ENCODE results near the gene PSIP1.

- no peak for TF ChIP-seq CTCF (IDR thresholded peaks at IDR 0.05; ENCODE audit: low read depth, low read length)
- TF ChIP-seq POLR2A (IDR thresholded peaks at IDR 0.05; ENCODE audit: extremely low read depth, insufficient read length): no peak
- TF ChIP-seq MAX (IDR thresholded peaks at IDR 0.05; ENCODE audit: low read depth, low read length): no peak
Measured at GRCh38 chr9:15430920-15431844, 79.6 kb downstream of the PSIP1 start.
